GM23248 (cell line): Measurements from ENCODE around the gene SNAPIN.

Source experiments
- EZH2 ChIP-seq: fragments of 200-600 bp; sonication (generic); IDR thresholded peaks from 2 replicates; pipeline ENCODE4 v1.6.1; 2018; ENCODE audit warnings: antibody characterized with exemption, mild to moderate bottlenecking; ENCODE audit not compliant: insufficient read depth, poor library complexity, severe bottlenecking
- EZH2phosphoT487 ChIP-seq: fragments of 200-600 bp; sonication (generic); IDR thresholded peaks from 2 replicates; pipeline ENCODE4 v1.6.1; 2018; ENCODE audit warnings: antibody characterized with exemption, moderate library complexity, mild to moderate bottlenecking, low read depth; ENCODE audit not compliant: insufficient read depth

- TF ChIP-seq EZH2 (no peak), EZH2phosphoT487 (no peak)
Observed at GRCh38 chr1:153649137-153649862, 9.2 kb upstream of the SNAPIN start.
